Activated CD8-positive, alpha-beta T cell treated with anti-CD3 and anti-CD28 coated beads, Interleukin-2, amount 10 ng/mL, durations not matched to agents 7 days and 5 days (primary cell): ENCODE results near the gene SENP7. TPM values are rescaled to one million over a fixed set of nuclear protein-coding genes. Genes with fewer than 3 reads are reported as not detected.

Source experiments
- ATAC-seq: fragments of 150-1000 bp; cut with Tn5 transposase; one replicate; pipeline ENCODE4 v1.10.0; 2021; ENCODE audit warnings: moderate library complexity
- CTCF ChIA-PET: fragments of 350-600 bp; sonication (Branson Sonifier 250); formaldehyde crosslinking; loops from one replicate; lab custom pipeline; 2021; ENCODE audit warnings: antibody characterized with exemption; lab: Charles Lee
- POLR2A ChIA-PET: fragments of 350-600 bp; sonication (Branson Sonifier 250); formaldehyde crosslinking; loops from one replicate; lab custom pipeline; 2021; ENCODE audit warnings: antibody characterized with exemption; lab: Charles Lee
- DNase-seq: peaks from one replicate; pipeline ENCODE4 v3.0.0-alpha.2; 2020
- H3K27ac Mint-ChIP-seq: one replicate; pipeline ENCODE4 v1.8.0; 2021; ENCODE audit warnings: mild to moderate bottlenecking, mixed read lengths
- H3K27me3 Mint-ChIP-seq: one replicate; pipeline ENCODE4 v1.8.0; 2021; ENCODE audit warnings: low read depth, mixed read lengths
- H3K36me3 Mint-ChIP-seq: one replicate; pipeline ENCODE4 v1.8.0; 2021; ENCODE audit warnings: low read depth, mixed read lengths
- H3K4me1 Mint-ChIP-seq: one replicate; pipeline ENCODE4 v1.8.0; 2021; ENCODE audit warnings: low read depth, mixed read lengths
- H3K4me3 Mint-ChIP-seq: one replicate; pipeline ENCODE4 v1.8.0; 2021; ENCODE audit warnings: mild to moderate bottlenecking, mixed read lengths
- H3K9me3 Mint-ChIP-seq: one replicate; pipeline ENCODE4 v1.8.0; 2022; ENCODE audit warnings: mixed read lengths; ENCODE audit not compliant: insufficient read depth
- total RNA-seq, 2 experiments: library from RNA; stranded (reverse); gene quantifications; one replicate each; pipeline ENCODE4 v1.2.3, GENCODE V29; 2021

The SENP7 gene
- total RNA-seq, 2 experiments from 2014 or later = 20.6 to 20.9 TPM

GRCh38 chr3:101536266-101536665 is 23.3 kb upstream of the SENP7 start:
- no peak overlapping the region for H3K27ac Mint-ChIP-seq
- no peak overlapping the region for H3K4me3 Mint-ChIP-seq
- H3K36me3 Mint-ChIP-seq = no peaks in the 10 kb centered on the region
- ATAC-seq (no peak), DNase-seq (no peak)
- POLR2A ChIA-PET = no interaction called here
- H3K9me3 Mint-ChIP-seq = no peaks in the 10 kb centered on the region
- H3K4me1 Mint-ChIP-seq = peaks cover 19% of the 10 kb centered on the region
- CTCF ChIA-PET = interaction anchor here (1.2 to 1.7 kb wide), 3 partner anchors 9 to 23 kb away, joined by 3 to 4 read pairs (median 4); partner anchors contain the start of gene SENP7
- H3K27me3 Mint-ChIP-seq = peaks cover 13% of the 10 kb centered on the region

- H3K9me3 Mint-ChIP-seq = no peaks in the 10 kb centered on the region
- H3K36me3 Mint-ChIP-seq = peaks cover 3% of the 10 kb centered on the region
- DNase-seq (no peak), ATAC-seq (no peak)
- H3K27ac Mint-ChIP-seq = no peak overlapping the region
- ChIA-PET CTCF (interaction anchor here (0.7 to 1.7 kb wide), 4 partner anchors 9 to 13 kb away, joined by 3 to 6 read pairs (median 4); no protein-coding TSS in a partner anchor), POLR2A (interaction anchor here (0.6 to 0.7 kb wide), 2 partner anchors 24 to 561 kb away, joined by 3 read pairs; no protein-coding TSS in a partner anchor)
- H3K27me3 Mint-ChIP-seq = peaks cover 13% of the 10 kb centered on the region
- H3K4me3 Mint-ChIP-seq = no peak overlapping the region
- peaks cover 29% of the 10 kb centered on the region for H3K4me1 Mint-ChIP-seq
Observed at GRCh38 chr3:101535221-101535620, 22.2 kb upstream of the SENP7 start.

- no peak for ATAC-seq
- DNase-seq = no peak
- ChIA-PET POLR2A (interaction anchor here (1.7 kb wide), 1 partner anchor 15 kb away, joined by 6 read pairs; no protein-coding TSS in a partner anchor), CTCF (interaction anchor here (1.6 kb wide), 1 partner anchor 31 kb away, joined by 3 read pairs; no protein-coding TSS in a partner anchor)
- Mint-ChIP-seq H3K4me3 (no peak overlapping the region), H3K27me3 (peaks cover 7% of the 10 kb centered on the region), H3K36me3 (peaks cover 13% of the 10 kb centered on the region), H3K4me1 (peaks cover 40% of the 10 kb centered on the region), H3K9me3 (peaks cover 10% of the 10 kb centered on the region), H3K27ac (no peak overlapping the region)
Observed at GRCh38 chr3:101533603-101533968, 20.6 kb upstream of the SENP7 start.

- no peak for ATAC-seq
- Mint-ChIP-seq H3K27ac (no peak overlapping the region), H3K4me3 (no peak overlapping the region), H3K36me3 (peaks cover 13% of the 10 kb centered on the region), H3K4me1 (peaks cover 40% of the 10 kb centered on the region), H3K9me3 (peaks cover 10% of the 10 kb centered on the region), H3K27me3 (peaks cover 3% of the 10 kb centered on the region)
- CTCF ChIA-PET = interaction anchor here (1.6 to 3.8 kb wide), 2 partner anchors 12 to 32 kb away, joined by 3 to 38 read pairs; no protein-coding TSS in a partner anchor
- DNase-seq = no peak
- POLR2A ChIA-PET = interaction anchor here (1.7 kb wide), 1 partner anchor 14 kb away, joined by 6 read pairs; no protein-coding TSS in a partner anchor
Observed at GRCh38 chr3:101532783-101533602, 20.0 kb upstream of the SENP7 start.

GRCh38 chr3:101531473-101532086 is 18.6 kb upstream of the SENP7 start:
- H3K4me3 Mint-ChIP-seq = no peak overlapping the region
- ChIA-PET POLR2A (interaction anchor here (1.5 to 3.0 kb wide), 2 partner anchors 11 to 30 kb away, joined by 4 to 31 read pairs; partner anchors contain the start of gene TRMT10C), CTCF (interaction anchor here (3.8 kb wide), 1 partner anchor 11 kb away, joined by 38 read pairs; no protein-coding TSS in a partner anchor)
- DNase-seq (peak; percentile 31), ATAC-seq (peak; percentile 79)
- H3K27me3 Mint-ChIP-seq = no peaks in the 10 kb centered on the region
- peak overlapping the region; percentile 76 for H3K27ac Mint-ChIP-seq
- H3K36me3 Mint-ChIP-seq = peaks cover 13% of the 10 kb centered on the region
- H3K4me1 Mint-ChIP-seq = peaks cover 40% of the 10 kb centered on the region
- peaks cover 10% of the 10 kb centered on the region for H3K9me3 Mint-ChIP-seq

- no peak overlapping the region for H3K4me3 Mint-ChIP-seq
- H3K36me3 Mint-ChIP-seq = peaks cover 13% of the 10 kb centered on the region
- peak overlapping the region; percentile 76 for H3K27ac Mint-ChIP-seq
- DNase-seq = no peak
- peaks cover 10% of the 10 kb centered on the region for H3K9me3 Mint-ChIP-seq
- H3K4me1 Mint-ChIP-seq = peaks cover 40% of the 10 kb centered on the region
- POLR2A ChIA-PET = interaction anchor here (0.8 to 3.0 kb wide), 6 partner anchors 11 to 43 kb away, joined by 4 to 31 read pairs (median 4); partner anchors contain the start of genes PCNP and TRMT10C
- ATAC-seq = peak; percentile 49
- no peaks in the 10 kb centered on the region for H3K27me3 Mint-ChIP-seq
- CTCF ChIA-PET = interaction anchor here (0.8 to 3.8 kb wide), 4 partner anchors 10 to 43 kb away, joined by 3 to 38 read pairs (median 6); partner anchors contain the start of gene PCNP
Observed at GRCh38 chr3:101530686-101531047, 17.7 kb upstream of the SENP7 start.

- ChIA-PET POLR2A (interaction anchor here (0.7 to 3.0 kb wide), 7 partner anchors 10 to 44 kb away, joined by 3 to 31 read pairs (median 4); partner anchors contain the start of genes PCNP and TRMT10C), CTCF (interaction anchor here (0.8 to 3.8 kb wide), 4 partner anchors 9 to 43 kb away, joined by 3 to 38 read pairs (median 6); partner anchors contain the start of gene PCNP)
- Mint-ChIP-seq H3K36me3 (peaks cover 17% of the 10 kb centered on the region), H3K4me3 (no peak overlapping the region), H3K27ac (peak overlapping the region; percentile 76), H3K27me3 (no peaks in the 10 kb centered on the region), H3K4me1 (peaks cover 40% of the 10 kb centered on the region), H3K9me3 (peaks cover 13% of the 10 kb centered on the region)
- ATAC-seq (peak; percentile 31), DNase-seq (no peak)
Observed at GRCh38 chr3:101529816-101530685, 17.0 kb upstream of the SENP7 start.

- Mint-ChIP-seq H3K9me3 (peaks cover 16% of the 10 kb centered on the region), H3K27ac (no peak overlapping the region), H3K36me3 (peaks cover 19% of the 10 kb centered on the region), H3K4me1 (peaks cover 37% of the 10 kb centered on the region), H3K4me3 (no peak overlapping the region), H3K27me3 (no peaks in the 10 kb centered on the region)
- POLR2A ChIA-PET = interaction anchor here (0.8 to 1.2 kb wide), 2 partner anchors 8 to 9 kb away, joined by 3 to 6 read pairs; no protein-coding TSS in a partner anchor
- CTCF ChIA-PET = no interaction called here
- no peak for DNase-seq
- no peak for ATAC-seq
Observed at GRCh38 chr3:101527906-101528305, 14.9 kb upstream of the SENP7 start.

- H3K4me3 Mint-ChIP-seq = no peak overlapping the region
Observed at GRCh38 chr3:101527441-101527840, 14.4 kb upstream of the SENP7 start.

GRCh38 chr3:101521211-101521701 is 8.2 kb upstream of the SENP7 start:
- ATAC-seq = peak; percentile 46
- CTCF ChIA-PET = interaction anchor here (0.7 to 5.0 kb wide), 6 partner anchors 8 to 53 kb away, joined by 3 to 41 read pairs (median 22); partner anchors contain the start of genes PCNP and SENP7
- Mint-ChIP-seq H3K27ac (peak overlapping the region; percentile 74), H3K4me1 (peaks cover 49% of the 10 kb centered on the region), H3K36me3 (peaks cover 18% of the 10 kb centered on the region), H3K27me3 (no peaks in the 10 kb centered on the region), H3K9me3 (peaks cover 6% of the 10 kb centered on the region), H3K4me3 (peak overlapping the region; percentile 25)
- POLR2A ChIA-PET = interaction anchor here (0.5 to 4.8 kb wide), 8 partner anchors 9 to 164 kb away, joined by 3 to 41 read pairs (median 6); partner anchors contain the start of genes PCNP and TRMT10C
- peak; percentile 31 for DNase-seq

More at GRCh38 chr3:101527441-101527840, 14.4 kb upstream of the SENP7 start:
- DNase-seq (no peak), ATAC-seq (no peak)
- peaks cover 19% of the 10 kb centered on the region for H3K36me3 Mint-ChIP-seq
- peaks cover 16% of the 10 kb centered on the region for H3K9me3 Mint-ChIP-seq
- POLR2A ChIA-PET = interaction anchor here (0.8 to 1.2 kb wide), 2 partner anchors 8 to 9 kb away, joined by 3 to 6 read pairs; no protein-coding TSS in a partner anchor
- H3K27me3 Mint-ChIP-seq = no peaks in the 10 kb centered on the region
- H3K4me1 Mint-ChIP-seq = peaks cover 40% of the 10 kb centered on the region
- CTCF ChIA-PET = no interaction called here
- no peak overlapping the region for H3K27ac Mint-ChIP-seq
